Panc1 (cell line): Measurements from ENCODE around the gene MYOG.

Experiments
- CTCF ChIP-seq: fragments of 450-650 bp; IDR thresholded peaks from 2 replicates; pipeline ENCODE4 v1.5.1; 2017; ENCODE audit warnings: mild to moderate bottlenecking
- POLR2AphosphoS5 ChIP-seq: IDR thresholded peaks from 2 replicates; pipeline ENCODE4 v1.6.1; 2012; ENCODE audit warnings: mild to moderate bottlenecking, low read depth, low read length, moderate library complexity
- TCF7L2 ChIP-seq: IDR thresholded peaks from 2 replicates; pipeline ENCODE4 v1.6.1; 2011; ENCODE audit warnings: mild to moderate bottlenecking, low read depth, low read length, inconsistent platforms

GRCh38 chr1:203052601-203053000 lies 33.2 kb downstream of the MYOG start:
- no peak for TF ChIP-seq CTCF
- no peak for TF ChIP-seq POLR2AphosphoS5
- no peak for TF ChIP-seq TCF7L2
